CD14-positive monocyte (primary cell): Measurements from ENCODE around the gene MBNL2. TPM values are rescaled to one million over a fixed set of nuclear protein-coding genes. Genes with fewer than 3 reads are reported as not detected.
A peak's percentile ranks its signal among the peaks of the same experiment; 100 is the strongest.

Experiments used
- DNase-seq, 3 donors: peaks; one replicate each; pipeline ENCODE4 v3.0.0-alpha.2; 2011 to 2022
- H2AFZ ChIP-seq: 2 replicates; pipeline ENCODE4 v1.6.0; 2012; ENCODE audit warnings: mild to moderate bottlenecking, low read depth, low read length, inconsistent platforms; ENCODE audit not compliant: insufficient read depth, poor library complexity, severe bottlenecking
- H3K27ac ChIP-seq, 2 donors: 1 replicate in 1 of 2; 2 replicates in 1 of 2; pipeline ENCODE4 v1.5.1; 2012 to 2013; ENCODE audit warnings: low read length in 2 of 2, control low read depth in 1 of 2, inconsistent platforms in 1 of 2, low read depth in 1 of 2, mild to moderate bottlenecking in 1 of 2
- H3K27me3 ChIP-seq, 2 donors: one replicate each; pipeline versions ENCODE4 v1.6.0 to v1.6.1; 2011 to 2013; ENCODE audit warnings: low read length in 2 of 2; ENCODE audit not compliant: control insufficient read depth in 2 of 2, insufficient read depth in 2 of 2
- H3K36me3 ChIP-seq, 2 donors: replicated peaks in 1 of 2; 1 replicate in 1 of 2; 2 replicates in 1 of 2; pipeline versions ENCODE4 v1.5.1 to v1.6.1; 2012 to 2013; ENCODE audit warnings: low read length in 2 of 2, control low read depth in 1 of 2, inconsistent platforms in 1 of 2, mild to moderate bottlenecking in 1 of 2; ENCODE audit not compliant: insufficient read depth in 2 of 2, control insufficient read depth in 1 of 2
- H3K4me1 ChIP-seq, 2 donors: 1 replicate in 1 of 2; 2 replicates in 1 of 2; pipeline versions ENCODE4 v1.5.1 to v1.6.1; 2012 to 2013; ENCODE audit warnings: low read length in 2 of 2, control low read depth in 1 of 2, inconsistent platforms in 1 of 2, mild to moderate bottlenecking in 1 of 2, moderate library complexity in 1 of 2; ENCODE audit not compliant: insufficient read depth in 2 of 2, control insufficient read depth in 1 of 2
- H3K4me2 ChIP-seq: replicated peaks from 2 replicates; pipeline ENCODE3; 2012; ENCODE audit warnings: low read length, moderate library complexity, mild to moderate bottlenecking; ENCODE audit not compliant: poor library complexity, severe bottlenecking; ENCODE audit errors: extremely low read depth
- H3K4me3 ChIP-seq, 3 experiments: fragments of 200-600 bp in 1 of 3; sonication (generic) in 1 of 3; replicated peaks in 1 of 3; 1 replicate in 2 of 3; 2 replicates in 1 of 3; pipeline ENCODE4 v1.5.1; 2011 to 2013; ENCODE audit warnings: low read length in 3 of 3, mild to moderate bottlenecking in 3 of 3, control low read depth in 2 of 3, low read depth in 2 of 3, inconsistent platforms in 1 of 3, moderate library complexity in 1 of 3
- H3K79me2 ChIP-seq: 2 replicates; pipeline ENCODE4 v1.6.0; 2012; ENCODE audit warnings: mild to moderate bottlenecking, control low read depth, inconsistent platforms, low read length, moderate library complexity; ENCODE audit not compliant: insufficient read depth
- H3K9ac ChIP-seq: 2 replicates; pipeline ENCODE4 v1.6.0; 2017; ENCODE audit warnings: low read length, mild to moderate bottlenecking; ENCODE audit not compliant: insufficient read depth, poor library complexity, severe bottlenecking
- H3K9me3 ChIP-seq, 2 donors: replicated peaks in 1 of 2; 1 replicate in 1 of 2; 2 replicates in 1 of 2; pipeline versions ENCODE4 v1.5.1 to v1.6.1; 2012 to 2013; ENCODE audit warnings: low read length in 2 of 2, control low read depth in 1 of 2; ENCODE audit not compliant: control insufficient read depth in 1 of 2, insufficient read depth in 1 of 2
- H4K20me1 ChIP-seq: 2 replicates; pipeline ENCODE4 v1.6.0; 2012; ENCODE audit warnings: mild to moderate bottlenecking, low read length, control low read depth, moderate library complexity; ENCODE audit not compliant: insufficient read depth
- H3K27ac Mint-ChIP-seq, 7 donors: one replicate each; pipeline ENCODE4 v1.8.0; 2020; ENCODE audit warnings: mild to moderate bottlenecking in 7 of 7, mixed read lengths in 7 of 7, moderate library complexity in 6 of 7, inconsistent platforms in 2 of 7
- H3K27me3 Mint-ChIP-seq, 3 donors: one replicate each; pipeline ENCODE4 v1.8.0; 2021 to 2022; ENCODE audit warnings: low read depth in 3 of 3, mild to moderate bottlenecking in 3 of 3, mixed read lengths in 3 of 3, moderate library complexity in 3 of 3, inconsistent platforms in 1 of 3
- H3K36me3 Mint-ChIP-seq, 2 donors: one replicate each; pipeline ENCODE4 v1.8.0; 2020; ENCODE audit warnings: mixed read lengths in 2 of 2, inconsistent platforms in 1 of 2, mild to moderate bottlenecking in 1 of 2
- H3K4me1 Mint-ChIP-seq: one replicate; pipeline ENCODE4 v1.8.0; 2020; ENCODE audit warnings: mild to moderate bottlenecking, mixed read lengths
- H3K4me3 Mint-ChIP-seq, 2 donors: one replicate each; pipeline ENCODE4 v1.8.0; 2020; ENCODE audit warnings: mild to moderate bottlenecking in 2 of 2, mixed read lengths in 2 of 2, moderate library complexity in 1 of 2
- H3K9me3 Mint-ChIP-seq, 7 donors: one replicate each; pipeline ENCODE4 v1.8.0; 2020 to 2022; ENCODE audit warnings: mixed read lengths in 7 of 7, mild to moderate bottlenecking in 6 of 7, moderate library complexity in 6 of 7, inconsistent platforms in 2 of 7
- CTCF ChIP-seq: fragments of 200-600 bp; IDR thresholded peaks from one replicate; pipeline ENCODE4 v1.8.0; 2022; ENCODE audit warnings: antibody characterized with exemption, mild to moderate bottlenecking
- WGBS: methylation state at CpG from one replicate; pipeline ENCODE4 v1.1.5; 2013; ENCODE audit warnings: missing lambda C conversion rate; ENCODE audit not compliant: insufficient coverage; 5-methylcytosine and 5-hydroxymethylcytosine counted together
- intact Hi-C, 2 donors: fragments of 100-400 bp; cut with micrococcal nuclease; formaldehyde crosslinking; loops; one replicate each; pipeline versions ENCODE4 v1.15.0 to v1.15.1; 2023
- polyA plus RNA-seq, 3 donors: library from polyadenylated mRNA; depleted of rRNA in 1 of 3; unstranded in 2 of 3; stranded (reverse) in 1 of 3; fragments of 300-500 nt in 2 of 3; fragments of >200 nt in 1 of 3; fragmentation: Illumina TruSeq in 2 of 3; gene quantifications; 1 replicate in 2 of 3; 2 replicates in 1 of 3; pipeline ENCODE4 v1.2.3, GENCODE V29; 2012 to 2021

MBNL2 gene
- polyA plus RNA-seq, 3 donors: 8.5 to 15.5 (median 13.4) TPM

- TF ChIP-seq CTCF: no peak
- 100% methylated on average over 2 of the region's 2 CpGs for WGBS
- Mint-ChIP-seq H3K4me1 (no peaks in the 10 kb centered on the region), H3K9me3 (no peaks in the 10 kb centered on the region), H3K27me3 (no peaks in the 10 kb centered on the region), H3K4me3 (no peak overlapping the region), H3K36me3 (peaks cover 6 to 9% of the 10 kb centered on the region in 2 donors), H3K27ac (peak overlapping the region in 2 of 7 donors; percentile 47 to 53)
- Histone ChIP-seq H3K4me3 (no peak overlapping the region), H3K4me1 (no peaks in the 10 kb centered on the region), H3K27ac (no peak overlapping the region), H3K4me2 (no peak overlapping the region), H3K9me3 (no peaks in the 10 kb centered on the region), H3K79me2 (peaks cover 5% of the 10 kb centered on the region), H4K20me1 (peaks cover 80% of the 10 kb centered on the region), H3K27me3 (no peaks in the 10 kb centered on the region), H2AFZ (no peak overlapping the region), H3K9ac (no peak overlapping the region), H3K36me3 (no peaks in the 10 kb centered on the region)
- intact Hi-C loops: no loop called here
- no peak for DNase-seq
Measured at GRCh38 chr13:97318532-97318931, 96.4 kb downstream of the MBNL2 start.

- Histone ChIP-seq H2AFZ (no peak overlapping the region), H3K36me3 (no peaks in the 10 kb centered on the region), H3K4me2 (no peak overlapping the region), H3K9me3 (no peaks in the 10 kb centered on the region), H3K27ac (no peak overlapping the region), H4K20me1 (peaks cover 76% of the 10 kb centered on the region), H3K79me2 (peaks cover 5% of the 10 kb centered on the region), H3K4me1 (no peaks in the 10 kb centered on the region), H3K9ac (no peak overlapping the region), H3K27me3 (no peaks in the 10 kb centered on the region), H3K4me3 (no peak overlapping the region)
- DNase-seq: no peak
- Mint-ChIP-seq H3K4me3 (no peak overlapping the region), H3K9me3 (no peaks in the 10 kb centered on the region), H3K4me1 (no peaks in the 10 kb centered on the region), H3K27me3 (no peaks in the 10 kb centered on the region), H3K36me3 (peaks cover 6 to 7% of the 10 kb centered on the region in 2 donors), H3K27ac (no peak overlapping the region)
- intact Hi-C loops: no loop called here
- no peak for TF ChIP-seq CTCF
- WGBS: 85% methylated on average over 7 of the region's 9 CpGs
Measured at GRCh38 chr13:97319113-97319720, 97.1 kb downstream of the MBNL2 start.
